ENCODE results near the gene TIMD4. TPM values are rescaled to one million over a fixed set of nuclear protein-coding genes. Genes with fewer than 3 reads are reported as not detected.

Gene TIMD4
- total RNA-seq, 1 experiment from 2014 or later, result not detected

GRCh38 chr5:156896546-156896945, 66.5 kb downstream of the TIMD4 start:
- POLR2A ChIA-PET (ENCODE audit: unreplicated experiment), result no interaction called here
- no peak for TF ChIP-seq EZH2 (IDR thresholded peaks at IDR 0.05; ENCODE audit: low read depth)
- TF ChIP-seq CTCF (conservative IDR thresholded peaks at IDR 0.05), result no peak
- no peaks in the 10 kb centered on the region for H3K4me1 ChIP-seq (replicated peaks; ENCODE audit: insufficient read depth)
- no TSS peak for BruUV-seq (replicated peaks)
- peaks cover 21% of the 10 kb centered on the region for H3K27me3 ChIP-seq (ENCODE audit: insufficient read depth, low read depth)
- no peaks in the 10 kb centered on the region for H4K20me1 ChIP-seq (ENCODE audit: insufficient read depth)
- no peaks in the 10 kb centered on the region for H3K36me3 ChIP-seq (ENCODE audit: low read depth)
- no peak for DNase-seq
- no peaks in the 10 kb centered on the region for H3K9me2 ChIP-seq (ENCODE audit: insufficient read depth)
- H3K4me3 ChIP-seq, result no peak overlapping the region
- H3F3A ChIP-seq (ENCODE audit: insufficient read depth, low read depth), result no peaks in the 10 kb centered on the region
- no peak overlapping the region for H3K27ac ChIP-seq
- no peak overlapping the region for H3K4me2 ChIP-seq
- H3K79me2 ChIP-seq (ENCODE audit: low read depth), result no peaks in the 10 kb centered on the region
- intact Hi-C loops (cut with micrococcal nuclease; ENCODE audit: unreplicated experiment), result no loop called here
- CTCF ChIA-PET, result no interaction called here
- H2AFZ ChIP-seq, result no peak overlapping the region
- H3K9me3 ChIP-seq (ENCODE audit: insufficient read depth, low read depth), result no peaks in the 10 kb centered on the region

- no peak overlapping the region for H3K4me2 ChIP-seq
- ChIA-PET CTCF (no interaction called here), POLR2A (ENCODE audit: unreplicated experiment) (no interaction called here)
- intact Hi-C loops (cut with micrococcal nuclease; ENCODE audit: unreplicated experiment), result no loop called here
- no peaks in the 10 kb centered on the region for H4K20me1 ChIP-seq (ENCODE audit: insufficient read depth)
- no peaks in the 10 kb centered on the region for H3K36me3 ChIP-seq (ENCODE audit: low read depth)
- DNase-seq, result no peak
- no peak overlapping the region for H3K4me3 ChIP-seq
- H3K9me2 ChIP-seq (ENCODE audit: insufficient read depth), result no peaks in the 10 kb centered on the region
- TF ChIP-seq EZH2 (IDR thresholded peaks at IDR 0.05; ENCODE audit: low read depth) (no peak), CTCF (conservative IDR thresholded peaks at IDR 0.05) (no peak)
- no peaks in the 10 kb centered on the region for H3K9me3 ChIP-seq (ENCODE audit: insufficient read depth, low read depth)
- H2AFZ ChIP-seq, result no peak overlapping the region
- no peaks in the 10 kb centered on the region for H3K4me1 ChIP-seq (replicated peaks; ENCODE audit: insufficient read depth)
- peaks cover 34% of the 10 kb centered on the region for H3K27me3 ChIP-seq (ENCODE audit: insufficient read depth, low read depth)
- no TSS peak for BruUV-seq (replicated peaks)
- no peaks in the 10 kb centered on the region for H3F3A ChIP-seq (ENCODE audit: insufficient read depth, low read depth)
- H3K79me2 ChIP-seq (ENCODE audit: low read depth), result no peaks in the 10 kb centered on the region
- H3K27ac ChIP-seq, result no peak overlapping the region
Observed at GRCh38 chr5:156893517-156893916, 69.5 kb downstream of the TIMD4 start.

- no peak overlapping the region for H3K27ac ChIP-seq
- ChIA-PET CTCF (no interaction called here), POLR2A (ENCODE audit: unreplicated experiment) (no interaction called here)
- intact Hi-C loops (cut with micrococcal nuclease; ENCODE audit: unreplicated experiment), result no loop called here
- no peaks in the 10 kb centered on the region for H3K9me2 ChIP-seq (ENCODE audit: insufficient read depth)
- H3K36me3 ChIP-seq (ENCODE audit: low read depth), result no peaks in the 10 kb centered on the region
- H3K4me1 ChIP-seq (replicated peaks; ENCODE audit: insufficient read depth), result no peaks in the 10 kb centered on the region
- H2AFZ ChIP-seq, result no peak overlapping the region
- no peak for TF ChIP-seq EZH2 (IDR thresholded peaks at IDR 0.05; ENCODE audit: low read depth)
- no peaks in the 10 kb centered on the region for H3F3A ChIP-seq (ENCODE audit: insufficient read depth, low read depth)
- H3K79me2 ChIP-seq (ENCODE audit: low read depth), result no peaks in the 10 kb centered on the region
- H4K20me1 ChIP-seq (ENCODE audit: insufficient read depth), result no peaks in the 10 kb centered on the region
- H3K4me3 ChIP-seq, result no peak overlapping the region
- H3K9me3 ChIP-seq (ENCODE audit: insufficient read depth, low read depth), result no peaks in the 10 kb centered on the region
- peaks cover 34% of the 10 kb centered on the region for H3K27me3 ChIP-seq (ENCODE audit: insufficient read depth, low read depth)
- no TSS peak for BruUV-seq (replicated peaks)
- no peak for DNase-seq
- no peak overlapping the region for H3K4me2 ChIP-seq
Observed at GRCh38 chr5:156892864-156893263, 70.2 kb downstream of the TIMD4 start.

GRCh38 chr5:156892223-156892622, 70.8 kb downstream of the TIMD4 start:
- no peaks in the 10 kb centered on the region for H3K36me3 ChIP-seq (ENCODE audit: low read depth)
- H3K27ac ChIP-seq, result no peak overlapping the region
- BruUV-seq (replicated peaks), result no TSS peak
- H3K4me3 ChIP-seq, result no peak overlapping the region
- intact Hi-C loops (cut with micrococcal nuclease; ENCODE audit: unreplicated experiment), result no loop called here
- no peak overlapping the region for H2AFZ ChIP-seq
- POLR2A ChIA-PET (ENCODE audit: unreplicated experiment), result interaction anchor here (0.6 kb wide), 1 partner anchor 22 kb away, joined by 5 read pairs; no protein-coding TSS in a partner anchor
- peaks cover 36% of the 10 kb centered on the region for H3K27me3 ChIP-seq (ENCODE audit: insufficient read depth, low read depth)
- no peaks in the 10 kb centered on the region for H3K9me3 ChIP-seq (ENCODE audit: insufficient read depth, low read depth)
- H3K9me2 ChIP-seq (ENCODE audit: insufficient read depth), result no peaks in the 10 kb centered on the region
- H3K4me2 ChIP-seq, result no peak overlapping the region
- TF ChIP-seq CTCF (conservative IDR thresholded peaks at IDR 0.05) (no peak), EZH2 (IDR thresholded peaks at IDR 0.05; ENCODE audit: low read depth) (no peak)
- CTCF ChIA-PET, result no interaction called here
- no peak for DNase-seq
- no peaks in the 10 kb centered on the region for H4K20me1 ChIP-seq (ENCODE audit: insufficient read depth)
- no peaks in the 10 kb centered on the region for H3F3A ChIP-seq (ENCODE audit: insufficient read depth, low read depth)
- H3K4me1 ChIP-seq (replicated peaks; ENCODE audit: insufficient read depth), result no peaks in the 10 kb centered on the region
- H3K79me2 ChIP-seq (ENCODE audit: low read depth), result no peaks in the 10 kb centered on the region

Data from PC-9 (cell line).